C4-2B (cell line): Measurements from ENCODE around the gene CHST11.

ENCODE experiments used
- H3K27ac ChIP-seq: fragments of 450-650 bp; 2 replicates; pipeline ENCODE4 v1.5.1; 2017
- ZFX ChIP-seq: fragments of 450-650 bp; IDR thresholded peaks from 2 replicates; pipeline ENCODE4 v1.6.1; 2017
- TF ChIP-seq, protein P1 (sequence below): fragments of 450-650 bp; conservative IDR thresholded peaks from 2 replicates; pipeline ENCODE4 v1.5.1; 2017; ENCODE audit warnings: mild to moderate bottlenecking

The CHST11 gene

DNA sequence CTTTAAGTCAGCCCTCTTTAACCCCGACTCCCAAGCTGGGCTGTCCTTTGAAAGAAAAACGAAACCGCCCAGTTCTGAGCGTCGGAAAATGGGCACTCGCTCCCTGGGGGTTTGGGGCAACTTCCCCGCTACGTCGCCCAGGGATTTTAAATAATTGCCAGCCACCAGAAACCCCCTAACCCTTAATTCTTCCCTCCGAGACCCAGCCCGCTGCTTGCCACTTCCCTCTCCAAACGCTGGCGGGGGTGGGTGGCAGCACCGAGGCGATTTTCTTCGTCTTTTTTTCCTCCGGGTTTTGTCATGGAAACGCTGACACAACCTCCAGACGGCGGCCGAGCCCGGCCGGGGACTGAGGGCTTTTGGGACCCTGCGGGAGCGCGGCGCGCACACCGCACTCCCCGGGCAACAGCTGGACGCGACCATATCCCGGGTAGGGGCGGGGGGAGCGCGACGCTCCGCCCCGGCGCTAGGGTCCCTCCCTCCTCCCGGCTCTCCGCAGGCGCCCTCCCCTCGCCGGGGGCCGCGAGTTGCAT lies at the start of gene CHST11:
Gene CHST11, plus strand, starts transcription at position 532 of the 533 bp plus-strand sequence.
- no peak for TF ChIP-seq ZFX
- TF ChIP-seq, protein P1, sequence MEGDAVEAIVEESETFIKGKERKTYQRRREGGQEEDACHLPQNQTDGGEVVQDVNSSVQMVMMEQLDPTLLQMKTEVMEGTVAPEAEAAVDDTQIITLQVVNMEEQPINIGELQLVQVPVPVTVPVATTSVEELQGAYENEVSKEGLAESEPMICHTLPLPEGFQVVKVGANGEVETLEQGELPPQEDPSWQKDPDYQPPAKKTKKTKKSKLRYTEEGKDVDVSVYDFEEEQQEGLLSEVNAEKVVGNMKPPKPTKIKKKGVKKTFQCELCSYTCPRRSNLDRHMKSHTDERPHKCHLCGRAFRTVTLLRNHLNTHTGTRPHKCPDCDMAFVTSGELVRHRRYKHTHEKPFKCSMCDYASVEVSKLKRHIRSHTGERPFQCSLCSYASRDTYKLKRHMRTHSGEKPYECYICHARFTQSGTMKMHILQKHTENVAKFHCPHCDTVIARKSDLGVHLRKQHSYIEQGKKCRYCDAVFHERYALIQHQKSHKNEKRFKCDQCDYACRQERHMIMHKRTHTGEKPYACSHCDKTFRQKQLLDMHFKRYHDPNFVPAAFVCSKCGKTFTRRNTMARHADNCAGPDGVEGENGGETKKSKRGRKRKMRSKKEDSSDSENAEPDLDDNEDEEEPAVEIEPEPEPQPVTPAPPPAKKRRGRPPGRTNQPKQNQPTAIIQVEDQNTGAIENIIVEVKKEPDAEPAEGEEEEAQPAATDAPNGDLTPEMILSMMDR: no peak
- H3K27ac ChIP-seq: no peak within 1 kb of the TSS

DNA sequence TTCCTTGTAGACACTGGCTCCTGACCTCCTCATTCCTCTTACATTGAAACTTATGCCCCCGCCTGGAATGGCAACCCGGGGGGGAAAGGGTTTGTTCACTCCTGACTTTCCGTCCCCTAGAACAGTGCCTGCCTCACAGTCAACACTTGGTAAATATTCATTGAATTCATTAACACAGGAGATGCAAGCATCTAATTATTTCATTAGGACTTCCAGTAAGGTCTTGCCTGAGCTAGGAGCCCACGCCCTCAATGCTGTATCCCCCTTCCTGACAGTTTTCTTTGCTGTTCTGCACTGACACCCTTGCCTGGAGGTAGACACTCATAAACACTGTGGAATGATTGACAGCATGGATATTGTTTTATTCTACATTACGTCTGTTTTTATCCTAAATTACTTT lies 49.3 kb upstream of the CHST11 start:
- TF ChIP-seq, protein P1: no peak
- no peak for TF ChIP-seq ZFX
- no peak overlapping the region for H3K27ac ChIP-seq

DNA sequence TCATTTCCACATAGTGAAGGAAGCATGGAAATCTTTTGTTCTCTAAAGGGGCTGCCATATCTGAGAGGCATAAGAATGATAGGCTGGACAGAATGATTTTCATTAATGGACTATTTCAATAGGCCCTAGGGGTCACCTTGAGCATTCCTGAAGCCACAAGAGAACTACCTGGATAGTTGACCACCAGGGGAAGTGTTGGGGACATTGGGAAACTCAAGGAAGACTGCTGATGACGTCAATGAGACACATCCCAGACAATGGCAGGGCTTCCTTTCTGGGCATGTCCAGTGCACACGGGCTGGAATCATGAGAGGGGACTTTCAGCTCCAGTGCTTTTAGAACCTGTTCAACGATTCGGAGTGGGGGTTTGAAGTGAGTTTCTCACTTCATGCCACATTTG lies 48.8 kb upstream of the CHST11 start:
- peak overlapping the region; percentile 44; the same call in 1 of the 2 replicates for H3K27ac ChIP-seq
- TF ChIP-seq ZFX: no peak
- TF ChIP-seq, protein P1: no peak

DNA sequence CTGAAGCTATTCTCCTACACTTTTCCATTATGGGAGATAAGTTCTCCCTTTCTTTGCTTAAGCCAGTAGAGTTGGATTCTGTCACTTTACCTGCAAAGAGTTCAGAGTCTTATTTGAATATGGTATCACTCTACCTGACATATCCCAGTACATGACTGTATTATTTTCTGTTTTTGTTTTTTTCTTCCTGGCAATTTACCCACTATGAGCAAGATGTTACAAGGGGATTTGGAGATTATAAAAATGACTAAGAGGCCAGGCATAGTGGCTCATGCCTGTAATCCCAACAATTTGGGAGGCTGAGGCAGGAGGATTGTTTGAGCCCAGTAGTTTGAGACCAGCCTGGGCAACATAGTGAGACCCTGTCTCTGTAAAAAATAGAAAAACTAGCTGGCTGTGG lies 46.4 kb upstream of the CHST11 start:
- no peak overlapping the region for H3K27ac ChIP-seq
- TF ChIP-seq, protein P1: no peak
- TF ChIP-seq ZFX: no peak

DNA sequence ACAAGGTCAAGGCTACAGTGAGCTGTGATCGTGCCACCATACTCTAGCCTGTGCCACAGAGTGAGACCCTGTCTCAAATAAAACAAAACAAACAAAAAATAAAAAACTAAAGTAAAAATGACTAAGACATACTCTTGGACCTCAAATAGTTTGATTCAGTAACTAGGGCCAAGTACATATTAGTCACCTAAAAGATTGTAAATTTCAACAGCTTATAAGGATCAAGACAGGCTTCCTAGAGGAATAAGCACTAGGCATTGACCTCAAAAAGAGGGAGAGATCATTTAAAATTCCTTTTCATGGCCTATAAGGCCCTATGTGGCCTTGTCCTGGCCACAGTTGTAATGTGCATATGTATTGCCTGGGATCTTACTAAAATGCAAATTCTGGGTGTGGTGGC lies 46.0 kb upstream of the CHST11 start:
- no peak overlapping the region for H3K27ac ChIP-seq
- TF ChIP-seq ZFX: no peak
- TF ChIP-seq, protein P1: no peak

DNA sequence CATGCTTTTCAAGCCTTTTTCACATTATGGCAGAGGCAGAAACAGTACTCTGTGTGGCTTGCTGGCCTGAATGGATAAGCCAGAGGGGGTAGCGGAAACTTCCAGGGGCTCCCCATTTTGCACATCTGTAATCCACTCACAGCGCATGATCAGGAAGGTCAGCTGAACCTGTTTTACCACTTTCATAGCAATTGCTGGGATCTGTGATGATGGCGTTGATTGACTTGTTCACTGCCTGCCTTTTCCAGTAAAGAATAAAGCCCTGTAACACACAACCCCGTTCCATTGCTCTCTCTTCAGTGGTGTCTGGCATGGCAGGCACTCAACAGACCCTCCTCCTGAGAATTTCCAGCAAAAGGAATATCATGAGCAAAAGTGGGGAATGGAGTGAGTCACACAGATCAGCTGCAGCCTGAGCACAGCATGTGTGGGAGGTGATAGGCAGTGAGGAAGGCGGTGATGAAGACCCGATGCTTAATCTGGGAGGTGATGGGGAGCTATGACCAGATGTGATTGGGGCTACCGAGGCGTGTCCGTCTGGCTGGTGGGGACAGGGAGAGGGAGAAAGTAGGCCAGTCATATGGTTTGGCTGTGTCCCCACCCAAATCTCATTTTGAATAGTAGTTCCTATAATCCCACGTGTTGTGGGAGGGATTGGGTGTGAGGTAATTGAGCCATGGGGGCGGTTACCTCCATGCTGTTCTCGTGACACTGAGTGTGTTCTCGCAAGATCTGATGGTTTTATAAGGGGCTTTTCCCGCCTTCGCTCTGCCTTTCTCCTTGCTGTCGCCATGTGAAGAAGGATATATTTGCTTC lies 44.7 kb upstream of the CHST11 start:
- TF ChIP-seq, protein P1: no peak
- TF ChIP-seq ZFX: no peak

DNA sequence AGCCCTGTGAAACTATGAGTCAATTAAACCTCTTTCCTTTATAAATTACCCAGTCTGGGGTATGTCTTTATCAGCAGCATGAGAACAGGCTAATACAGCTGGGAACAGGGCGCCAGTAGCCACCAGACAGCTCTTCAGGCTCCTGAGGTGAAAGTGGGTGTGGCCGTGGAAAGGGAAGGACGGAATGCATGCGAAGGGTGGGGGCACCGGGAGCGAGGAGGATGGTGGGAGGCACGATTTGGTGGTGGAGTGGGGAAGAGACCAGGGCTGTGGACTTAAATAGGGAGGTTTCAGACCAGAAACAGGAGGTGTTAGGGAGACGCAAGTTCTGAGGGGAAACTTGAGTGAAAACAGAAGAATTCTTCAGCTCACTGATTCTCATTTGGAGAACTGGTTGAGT lies 44.1 kb upstream of the CHST11 start:
- TF ChIP-seq ZFX: no peak
- TF ChIP-seq, protein P1: no peak
- H3K27ac ChIP-seq: no peak overlapping the region

More for the DNA sequence above, 44.7 kb upstream of the CHST11 start:
- H3K27ac ChIP-seq: no peak overlapping the region
